AG10803 (cell line): ENCODE measurements around the gene MCM10.
"Not testable (repeated sequence)": the region's sequence is repeated elsewhere in the genome, so short reads cannot be mapped to it uniquely, and the experiment has no call there.

Experiments used
- DNase-seq: peaks from one replicate; pipeline ENCODE4 v3.0.0; 2010; ENCODE audit warnings: low read depth
- H3K4me3 ChIP-seq: 2 replicates; pipeline ENCODE4 v1.5.1; 2011; ENCODE audit warnings: mild to moderate bottlenecking, low read length, control low read depth
- TF ChIP-seq, protein P1 (sequence below): conservative IDR thresholded peaks from 2 replicates; pipeline ENCODE4 v1.5.1; 2011; ENCODE audit warnings: mild to moderate bottlenecking, low read length, control low read depth, inconsistent platforms

The MCM10 gene

DNA sequence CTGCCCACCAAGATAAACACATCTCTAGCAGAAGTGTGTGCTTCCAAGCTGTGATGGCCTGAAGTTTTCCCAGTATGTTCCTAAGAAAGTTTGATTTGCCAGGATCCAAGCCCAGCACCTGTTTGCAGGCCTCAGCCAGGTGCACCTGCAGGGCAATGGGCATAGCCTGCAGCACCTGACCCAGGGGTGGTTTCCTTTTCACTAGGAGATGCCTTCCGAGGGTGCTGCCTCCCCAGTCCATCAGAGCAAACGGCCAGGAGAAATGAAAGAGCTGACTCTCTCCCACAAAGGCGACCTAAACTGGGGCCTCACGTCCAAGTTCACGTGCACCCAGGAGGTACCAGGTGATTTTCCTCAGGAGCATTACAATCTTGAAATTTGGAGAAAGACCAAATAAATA is 65.7 kb downstream of the MCM10 start:
- TF ChIP-seq, protein P1, sequence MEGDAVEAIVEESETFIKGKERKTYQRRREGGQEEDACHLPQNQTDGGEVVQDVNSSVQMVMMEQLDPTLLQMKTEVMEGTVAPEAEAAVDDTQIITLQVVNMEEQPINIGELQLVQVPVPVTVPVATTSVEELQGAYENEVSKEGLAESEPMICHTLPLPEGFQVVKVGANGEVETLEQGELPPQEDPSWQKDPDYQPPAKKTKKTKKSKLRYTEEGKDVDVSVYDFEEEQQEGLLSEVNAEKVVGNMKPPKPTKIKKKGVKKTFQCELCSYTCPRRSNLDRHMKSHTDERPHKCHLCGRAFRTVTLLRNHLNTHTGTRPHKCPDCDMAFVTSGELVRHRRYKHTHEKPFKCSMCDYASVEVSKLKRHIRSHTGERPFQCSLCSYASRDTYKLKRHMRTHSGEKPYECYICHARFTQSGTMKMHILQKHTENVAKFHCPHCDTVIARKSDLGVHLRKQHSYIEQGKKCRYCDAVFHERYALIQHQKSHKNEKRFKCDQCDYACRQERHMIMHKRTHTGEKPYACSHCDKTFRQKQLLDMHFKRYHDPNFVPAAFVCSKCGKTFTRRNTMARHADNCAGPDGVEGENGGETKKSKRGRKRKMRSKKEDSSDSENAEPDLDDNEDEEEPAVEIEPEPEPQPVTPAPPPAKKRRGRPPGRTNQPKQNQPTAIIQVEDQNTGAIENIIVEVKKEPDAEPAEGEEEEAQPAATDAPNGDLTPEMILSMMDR = no peak
- no peak for DNase-seq
- no peak overlapping the region for H3K4me3 ChIP-seq

DNA sequence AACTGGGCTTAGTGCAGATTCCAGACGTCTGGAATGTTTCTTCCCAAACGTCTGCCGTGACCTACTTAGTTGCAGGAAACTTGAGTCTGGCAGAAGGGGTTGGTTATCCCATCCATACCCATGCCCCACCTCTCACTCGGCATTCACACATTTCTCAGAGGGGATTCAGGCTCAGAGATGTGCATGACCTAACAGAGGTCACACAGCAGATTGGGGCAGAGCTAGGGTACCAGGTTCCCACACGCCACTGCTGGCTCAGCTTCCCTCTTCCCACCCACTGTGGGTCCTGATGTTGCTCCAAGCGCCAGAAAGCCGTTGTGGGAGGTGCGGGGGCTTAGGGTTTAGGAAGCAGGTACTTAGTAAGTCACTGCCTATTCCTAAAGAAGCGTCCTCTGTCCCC is 69.8 kb downstream of the MCM10 start:
- TF ChIP-seq, protein P1 = no peak
- no peak for DNase-seq
- no peak overlapping the region for H3K4me3 ChIP-seq

DNA sequence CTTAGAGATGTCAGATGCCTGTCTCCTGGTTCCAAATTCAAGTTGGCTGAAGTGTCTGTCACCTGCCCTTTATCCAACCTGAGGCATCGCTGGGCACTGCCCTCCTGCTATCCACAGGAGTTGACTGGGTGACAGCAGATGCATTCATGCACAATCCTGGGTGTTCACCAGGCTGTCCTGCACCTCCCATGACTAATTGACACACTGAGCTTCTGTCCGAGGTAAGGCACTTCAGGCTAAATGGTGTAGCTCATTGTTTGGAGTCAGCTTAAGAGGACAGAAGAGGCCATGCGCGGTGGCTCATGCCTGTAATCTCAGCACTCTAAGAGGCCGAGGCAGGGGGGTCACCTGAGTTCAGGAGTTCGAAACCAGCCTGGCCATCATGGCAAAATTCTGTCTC is 70.5 kb downstream of the MCM10 start:
- TF ChIP-seq, protein P1 = no peak
- no peak overlapping the region for H3K4me3 ChIP-seq
- DNase-seq = no peak

DNA sequence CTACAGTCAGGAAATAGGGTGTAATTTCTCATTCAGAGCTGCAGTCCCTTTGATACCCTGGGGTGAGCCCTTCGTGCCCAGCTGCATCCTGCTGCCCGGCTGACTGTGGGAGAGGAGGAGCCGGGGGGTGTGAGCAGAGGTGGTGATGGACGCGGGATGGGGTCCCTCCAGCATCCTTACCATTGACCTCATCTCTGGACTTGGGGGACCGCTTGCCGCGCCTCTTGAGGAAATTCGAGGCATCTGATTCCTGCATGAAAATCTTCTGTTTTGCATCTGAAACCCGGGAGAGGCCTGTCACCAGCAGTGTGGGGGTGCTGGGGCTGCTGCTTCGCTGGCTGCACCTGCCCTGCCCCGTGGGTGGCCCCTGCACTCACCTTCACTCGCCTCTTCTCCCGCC is 72.0 kb downstream of the MCM10 start:
- no peak overlapping the region for H3K4me3 ChIP-seq
- no peak for DNase-seq
- TF ChIP-seq, protein P1 = no peak

DNA sequence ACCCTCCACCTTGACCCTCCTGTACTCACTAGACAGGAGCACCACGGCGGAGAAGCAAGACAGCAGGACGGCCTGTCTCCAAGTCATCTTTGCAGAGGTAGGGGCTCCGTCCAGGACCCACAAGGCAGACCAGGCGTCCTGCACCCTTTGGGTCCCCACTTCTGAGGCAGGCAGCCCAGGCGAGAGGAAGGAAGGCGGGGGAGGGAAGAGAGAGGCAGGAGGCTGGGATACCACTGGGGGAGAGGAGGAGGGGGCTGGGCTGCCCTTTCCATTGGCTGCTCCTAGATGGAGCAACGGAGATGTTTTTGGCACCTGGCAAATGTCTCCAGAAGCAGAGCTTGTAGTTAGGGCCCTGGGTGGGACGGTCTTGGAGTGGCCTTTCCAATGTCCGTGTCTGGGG is 72.8 kb downstream of the MCM10 start, which contains the start of gene UCMA:
Gene UCMA (minus strand): TSS at position 203 of the 400 bp plus-strand sequence. CDS start 116 bp downstream, at position 87.
- TF ChIP-seq, protein P1 = no peak
- H3K4me3 ChIP-seq = no peak within 1 kb of the TSS
- DNase-seq = no peak

DNA sequence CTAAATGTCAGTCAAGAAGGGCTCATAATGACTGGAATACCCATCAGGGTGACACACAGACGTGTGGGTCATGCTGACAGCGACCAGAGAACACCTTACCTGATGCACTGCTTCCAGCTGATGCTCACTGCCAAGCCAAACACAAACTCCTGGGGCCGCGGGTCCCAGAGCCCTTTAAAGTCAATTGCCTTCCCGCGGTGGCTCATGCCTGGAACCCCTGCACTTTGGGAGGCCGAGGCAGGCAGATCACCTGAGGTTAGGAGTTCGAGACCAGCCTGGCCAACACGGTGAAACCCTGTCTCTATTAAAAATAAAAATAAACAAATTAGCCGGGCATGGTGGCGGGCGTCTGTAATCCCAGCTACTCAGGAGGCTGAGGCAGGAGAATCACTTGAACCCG is 73.4 kb downstream of the MCM10 start:
- H3K4me3 ChIP-seq, DNase-seq: not testable (repeated sequence)

DNA sequence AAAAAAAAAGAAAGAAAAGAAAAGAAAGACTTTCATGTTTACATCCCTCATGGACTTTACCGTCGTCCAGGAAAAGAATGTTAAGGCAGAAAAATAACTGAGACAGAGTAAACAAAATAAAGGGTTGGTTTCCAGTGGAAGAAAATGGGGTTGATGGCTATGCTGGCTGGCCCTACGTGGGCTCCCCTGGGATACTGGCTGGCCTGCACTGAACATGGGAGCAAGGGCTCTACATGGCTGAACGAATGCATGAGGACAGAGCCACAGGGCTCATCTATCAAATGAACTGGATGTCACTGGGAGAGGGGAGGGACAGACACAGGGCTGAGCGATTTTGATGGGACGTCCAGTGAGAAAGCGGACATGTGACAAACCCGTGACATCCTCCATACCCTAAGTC is 75.3 kb downstream of the MCM10 start:
- TF ChIP-seq, protein P1 = no peak
- DNase-seq = no peak
- H3K4me3 ChIP-seq = no peak overlapping the region
